Stimulated activated CD8-positive, alpha-beta memory T cell treated with anti-CD3 and anti-CD28 coated beads, Interleukin-4, amount 100 ng/mL, for 4 hours (primary cell): ENCODE results near the gene NOP53.
"Not testable (repeated sequence)": the region's sequence is repeated elsewhere in the genome, so short reads cannot be mapped to it uniquely, and the experiment has no call there.

Experiments
- DNase-seq, 2 donors: peaks; one replicate each; pipeline ENCODE4 v3.0.0-alpha.2; 2020; ENCODE audit warnings: low read depth in 2 of 2, low spot score in 1 of 2

Gene NOP53

DNA sequence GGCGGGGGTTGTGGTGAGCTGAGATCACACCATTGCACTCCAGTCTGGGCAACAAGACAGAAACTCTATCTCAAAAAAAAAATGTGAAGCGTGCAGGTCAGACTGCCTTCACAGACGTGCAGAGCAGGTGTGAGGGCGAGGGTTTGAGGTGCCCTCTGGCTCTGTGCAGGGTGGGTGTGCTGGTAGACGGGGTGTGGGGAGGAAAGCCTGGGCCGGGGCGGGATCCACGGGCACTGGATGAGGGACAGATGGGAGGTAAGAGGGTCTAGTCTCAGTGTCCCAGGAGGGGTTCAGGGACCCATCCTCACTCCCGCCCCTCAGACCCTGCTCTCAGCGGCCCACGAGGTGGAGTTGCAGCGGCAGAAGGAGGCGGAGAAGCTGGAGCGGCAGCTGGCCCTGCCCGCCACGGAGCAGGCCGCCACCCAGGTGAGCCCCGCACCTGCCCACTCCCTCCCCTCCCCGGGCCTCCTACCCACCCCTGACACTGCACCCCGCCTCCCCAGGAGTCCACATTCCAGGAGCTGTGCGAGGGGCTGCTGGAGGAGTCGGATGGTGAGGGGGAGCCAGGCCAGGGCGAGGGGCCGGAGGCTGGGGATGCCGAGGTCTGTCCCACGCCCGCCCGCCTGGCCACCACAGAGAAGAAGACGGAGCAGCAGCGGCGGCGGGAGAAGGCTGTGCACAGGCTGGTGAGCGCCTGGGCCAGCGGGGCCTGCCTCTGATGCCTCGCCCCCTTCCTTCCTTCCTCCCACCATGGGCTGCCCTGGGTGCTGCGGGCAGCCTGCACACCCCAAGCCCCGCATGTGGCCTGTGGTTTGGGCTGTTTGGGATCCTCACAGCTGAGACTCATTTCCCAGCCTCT lies 9.1 kb downstream of the NOP53 start:
- DNase-seq, result no peak

DNA sequence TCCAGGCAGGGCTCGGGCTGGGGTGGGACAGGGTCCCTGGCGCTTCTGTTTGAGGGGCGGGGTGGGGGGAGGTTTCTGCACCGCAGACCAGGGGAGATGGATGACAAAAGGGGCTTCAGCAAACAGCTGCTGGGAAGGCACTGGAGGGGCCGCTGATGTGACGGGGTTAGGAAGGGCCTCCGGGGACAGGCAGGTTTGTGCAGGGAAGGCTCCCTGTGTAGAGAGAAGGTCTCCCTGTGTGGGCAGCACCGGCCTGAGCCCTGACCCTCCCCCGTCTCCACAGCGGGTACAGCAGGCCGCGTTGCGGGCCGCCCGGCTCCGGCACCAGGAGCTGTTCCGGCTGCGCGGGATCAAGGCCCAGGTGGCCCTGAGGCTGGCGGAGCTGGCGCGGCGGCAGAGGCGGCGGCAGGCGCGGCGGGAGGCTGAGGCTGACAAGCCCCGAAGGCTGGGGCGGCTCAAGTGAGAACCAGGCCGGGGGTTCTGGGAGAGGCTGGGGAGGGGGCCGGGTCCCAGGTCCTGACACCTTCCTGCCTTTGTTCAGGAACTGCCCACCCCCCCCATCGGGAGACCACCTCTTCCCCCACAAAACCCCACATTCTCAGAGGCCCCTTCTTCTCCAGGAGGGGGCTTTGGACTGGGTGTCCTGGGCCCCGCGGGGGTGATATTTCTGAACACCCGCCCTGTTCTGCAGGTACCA lies 9.9 kb downstream of the NOP53 start:
- no peak for DNase-seq

DNA sequence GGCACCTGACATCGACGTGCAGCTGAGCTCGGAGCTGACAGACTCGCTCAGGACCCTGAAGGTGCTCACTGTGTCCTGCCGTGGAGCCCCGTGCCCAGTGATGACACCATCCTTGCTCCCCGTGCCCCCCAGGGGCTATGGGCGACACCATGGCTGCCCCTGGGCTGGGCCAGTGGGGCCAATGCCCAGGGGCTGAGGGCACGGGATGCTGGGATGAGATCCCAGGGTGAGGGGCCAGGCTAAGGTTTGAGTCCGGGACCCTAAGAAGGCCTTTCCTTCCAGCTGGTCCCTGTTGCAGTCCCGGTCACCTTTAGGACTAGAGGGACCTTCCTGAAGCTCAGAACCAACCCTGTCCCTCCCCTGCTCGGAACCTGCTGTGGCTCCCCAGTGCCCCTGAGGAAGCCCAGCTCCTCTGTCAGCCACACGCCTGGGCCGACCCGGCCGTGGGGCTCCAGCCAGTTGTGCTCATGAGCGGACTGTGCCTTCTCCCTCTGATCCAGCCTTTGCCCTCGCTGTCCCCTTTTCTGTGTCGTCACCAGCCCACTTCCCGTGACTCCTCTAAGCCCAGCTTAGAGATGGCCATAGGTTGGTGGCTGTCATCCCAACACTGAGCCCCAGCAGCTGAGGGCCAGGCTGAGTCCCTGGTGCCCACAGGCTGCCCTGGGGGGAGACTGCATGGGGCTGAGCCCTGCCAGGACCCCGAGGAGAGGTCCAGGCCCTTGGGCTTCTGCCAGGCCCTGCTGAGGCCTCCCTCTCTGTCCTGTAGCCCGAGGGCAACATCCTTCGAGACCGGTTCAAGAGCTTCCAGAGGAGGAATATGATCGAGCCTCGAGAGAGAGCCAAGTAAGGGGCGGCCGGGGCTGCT lies 10.6 kb downstream of the NOP53 start:
- no peak for DNase-seq

DNA sequence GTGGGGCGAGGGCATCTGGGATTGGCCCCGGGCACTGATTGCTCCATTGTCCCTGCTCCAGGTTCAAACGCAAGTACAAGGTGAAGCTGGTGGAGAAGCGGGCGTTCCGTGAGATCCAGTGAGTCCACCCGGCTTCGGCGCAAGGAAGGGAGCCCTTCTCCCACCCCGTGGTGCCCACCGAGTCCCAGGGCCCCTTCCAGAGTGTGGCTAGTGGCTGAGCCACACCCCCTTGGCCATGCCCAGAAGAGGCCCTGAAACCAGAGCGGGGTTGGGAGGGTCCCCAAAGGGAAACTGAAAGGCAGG lies 11.2 kb downstream of the NOP53 start:
- DNase-seq, result no peak

DNA sequence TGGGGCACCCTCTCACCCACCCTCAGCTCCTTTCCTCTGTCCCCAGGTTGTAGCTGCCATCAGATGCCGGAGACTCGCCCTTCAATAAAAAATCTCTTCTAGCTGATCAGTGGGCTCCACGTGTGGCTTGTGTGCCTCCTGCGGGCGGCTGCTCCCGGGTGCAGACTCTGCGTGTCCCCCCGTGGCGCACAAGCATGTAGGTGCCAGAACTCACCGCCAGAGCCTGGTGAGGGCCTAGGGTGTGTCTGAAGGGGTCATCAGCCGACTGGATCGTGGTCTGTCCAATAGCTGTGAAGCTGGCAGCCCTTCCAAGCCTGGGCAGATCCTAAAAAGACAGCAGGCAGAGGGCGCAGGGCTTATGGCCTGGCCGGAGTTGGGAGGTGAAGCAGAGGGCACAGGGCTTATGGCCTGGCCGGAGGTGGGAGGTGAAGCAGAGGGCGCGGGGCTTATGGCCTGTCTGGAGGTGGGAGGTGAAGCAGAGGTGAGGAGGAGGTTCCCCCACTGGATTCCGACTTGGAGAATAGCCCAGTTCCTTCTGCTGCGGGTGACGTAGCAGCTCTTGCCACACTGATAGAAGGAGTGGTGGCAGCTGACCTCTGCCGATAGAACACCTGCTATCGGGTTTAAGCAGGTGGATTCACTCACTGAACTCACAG lies 11.7 kb downstream of the NOP53 start:
- no peak for DNase-seq

DNA sequence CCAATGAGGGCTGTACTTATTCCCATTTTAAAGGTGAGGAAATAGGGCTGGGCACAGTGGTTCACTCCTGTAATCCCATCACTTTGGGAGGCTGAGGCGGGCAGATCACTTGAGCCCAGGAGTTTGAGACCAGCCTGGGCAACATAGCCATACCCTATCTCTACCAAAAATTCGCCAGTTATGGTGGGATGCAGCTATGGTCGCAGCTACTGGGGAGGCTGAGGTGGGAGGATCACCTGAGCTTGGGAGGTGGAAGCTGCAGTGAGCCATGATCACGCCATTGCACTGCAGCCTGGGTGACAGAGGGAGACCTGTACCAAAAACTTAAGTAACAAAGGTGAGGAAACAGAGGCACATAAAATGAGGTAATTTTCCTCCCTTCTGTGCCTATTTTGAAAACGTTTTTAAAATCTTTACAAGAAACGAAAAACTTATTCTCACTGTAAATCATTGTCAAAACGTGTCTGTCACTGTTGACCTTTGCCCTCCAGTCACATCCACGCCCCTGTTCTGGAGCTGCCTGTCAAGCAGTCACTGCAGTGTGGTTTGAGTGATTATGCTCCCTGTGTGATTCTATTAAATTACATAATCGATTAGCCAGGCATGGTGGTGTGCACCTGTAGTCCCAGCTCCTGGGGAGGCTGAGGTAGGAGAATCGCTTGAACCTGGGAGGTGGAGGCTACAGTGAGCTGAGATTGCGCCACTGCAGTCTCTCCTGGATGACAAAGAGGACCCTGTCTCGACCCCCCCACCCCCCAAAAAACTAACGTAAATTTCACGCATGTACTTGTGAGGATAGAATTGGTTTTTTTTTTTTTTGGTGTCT lies 12.5 kb downstream of the NOP53 start:
- DNase-seq, result no peak

DNA sequence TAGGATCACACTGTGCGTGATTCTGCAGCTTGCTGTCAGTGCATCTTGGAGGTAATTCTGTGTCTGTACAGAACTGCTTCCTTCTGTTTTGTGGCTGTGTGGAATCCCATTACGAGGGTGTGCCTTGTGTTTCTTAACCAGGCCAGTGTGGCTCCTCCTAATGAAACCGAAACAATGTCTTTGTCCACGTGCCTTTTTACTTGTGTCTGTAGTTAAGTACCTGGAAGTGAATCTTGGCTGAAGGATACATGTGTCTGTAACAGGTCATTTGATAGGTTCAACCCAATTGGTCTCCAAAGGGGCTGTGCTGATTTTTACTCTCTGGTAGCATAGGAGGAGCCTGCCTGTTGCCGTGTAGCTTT lies 13.1 kb downstream of the NOP53 start:
- DNase-seq, result no peak

DNA sequence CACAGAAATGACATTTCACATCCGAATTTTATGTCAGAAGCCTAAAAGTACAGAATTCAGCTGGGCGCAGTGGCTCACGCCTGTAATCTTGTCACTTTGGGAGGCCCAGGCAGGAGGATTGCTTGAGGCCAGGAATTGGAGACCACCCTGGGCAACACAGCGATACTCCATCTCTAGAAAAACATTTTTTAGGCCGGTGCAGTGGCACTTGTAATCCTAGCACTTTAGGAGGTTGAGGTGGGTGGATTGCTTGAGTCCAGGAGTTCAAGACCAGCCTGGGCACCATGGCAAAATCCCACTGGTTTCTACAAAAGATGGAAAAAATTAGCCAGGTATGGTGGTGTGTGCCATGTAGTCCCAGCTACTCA lies 15.3 kb downstream of the NOP53 start:
- no peak for DNase-seq

DNA sequence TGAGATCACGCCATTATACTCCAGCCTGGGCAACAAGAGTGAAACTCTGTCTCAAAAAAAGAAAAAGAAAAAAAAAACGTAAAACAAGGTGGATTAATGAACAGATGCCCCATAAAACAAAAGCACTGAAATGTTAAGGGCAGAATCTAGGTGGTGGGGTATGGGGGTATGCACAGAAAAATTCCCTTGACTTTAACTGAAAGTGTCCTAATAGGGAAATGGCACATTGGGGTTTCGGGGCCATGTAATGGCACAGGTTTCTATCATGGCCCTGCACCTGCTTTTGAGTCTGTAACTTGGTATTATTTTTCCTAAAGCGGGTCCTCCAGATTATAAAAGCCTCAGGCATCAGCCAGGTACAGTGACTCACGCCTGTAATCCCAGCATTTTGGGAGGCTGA lies 16.2 kb downstream of the NOP53 start:
- no peak for DNase-seq

DNA sequence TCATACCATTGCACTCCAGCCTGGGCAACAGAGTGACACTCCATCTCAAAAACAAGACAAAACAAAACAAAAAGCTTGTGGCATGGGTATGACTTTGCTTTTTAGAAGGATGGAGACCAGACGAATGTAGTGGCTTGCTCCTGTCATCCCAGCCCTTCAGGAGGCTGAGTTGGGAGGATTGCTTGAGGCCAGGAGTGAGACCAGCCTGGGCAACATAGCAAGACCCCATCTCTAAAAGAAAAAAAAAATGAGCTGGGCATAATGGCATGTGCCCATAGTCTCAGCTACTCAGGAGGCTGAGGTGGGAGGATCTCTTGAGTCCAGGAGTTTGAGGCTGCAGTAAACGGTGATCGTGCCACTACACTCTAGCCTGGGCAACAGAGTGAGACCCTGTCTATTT lies 16.8 kb downstream of the NOP53 start:
- no peak for DNase-seq

DNA sequence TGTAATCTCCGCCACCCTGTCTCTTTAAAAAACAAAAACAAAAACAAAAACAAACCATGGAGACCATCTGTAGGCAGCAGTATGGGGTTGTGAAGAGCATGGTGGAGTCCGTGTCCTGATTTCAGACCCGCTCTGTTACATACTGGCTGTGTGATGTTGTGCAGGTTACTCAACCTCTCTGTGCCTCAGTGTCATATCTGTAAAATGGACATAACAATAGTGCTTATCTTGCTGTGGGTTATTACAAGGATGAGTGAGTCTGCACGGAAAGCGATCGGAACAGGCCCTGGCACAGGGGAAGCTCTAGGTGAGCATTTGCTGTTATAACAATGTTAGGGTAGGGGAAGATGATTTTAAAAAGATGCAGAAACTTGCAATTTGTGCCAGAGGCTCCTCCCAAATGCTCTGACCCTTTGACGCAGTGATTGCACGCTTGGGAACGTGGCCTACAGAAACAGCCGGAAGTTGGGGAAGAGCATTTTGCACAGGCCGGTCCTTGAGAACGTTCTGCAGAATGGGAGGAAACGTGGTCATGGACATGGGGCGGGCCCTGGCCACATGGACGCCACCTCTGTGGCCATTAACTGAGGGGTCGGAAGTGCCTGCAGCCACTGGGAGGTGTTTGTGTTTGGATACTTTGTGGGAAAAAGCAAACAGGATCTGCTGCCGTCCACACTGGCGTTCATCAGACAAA lies 17.4 kb downstream of the NOP53 start:
- DNase-seq, result no peak

DNA sequence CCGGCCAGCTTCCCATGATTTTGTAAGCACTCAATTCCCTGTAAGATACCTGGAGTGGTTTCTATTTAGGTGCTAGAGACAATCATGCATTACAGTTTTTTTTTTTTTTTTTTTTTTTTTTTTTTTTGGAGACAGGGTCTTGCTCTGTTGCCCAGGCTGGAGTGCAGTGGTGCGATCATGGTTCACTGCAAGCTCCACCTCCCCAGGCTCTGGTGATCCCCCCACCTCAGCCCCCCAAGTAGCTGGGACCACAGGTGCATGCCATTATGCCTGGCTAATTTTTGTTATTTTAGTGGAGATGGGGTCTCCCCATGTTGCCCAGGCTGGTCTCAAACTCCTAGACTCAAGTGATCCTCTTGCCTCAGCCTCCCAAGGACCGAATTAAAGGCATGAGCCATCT lies 19.4 kb downstream of the NOP53 start:
- DNase-seq, result not testable (repeated sequence)

DNA sequence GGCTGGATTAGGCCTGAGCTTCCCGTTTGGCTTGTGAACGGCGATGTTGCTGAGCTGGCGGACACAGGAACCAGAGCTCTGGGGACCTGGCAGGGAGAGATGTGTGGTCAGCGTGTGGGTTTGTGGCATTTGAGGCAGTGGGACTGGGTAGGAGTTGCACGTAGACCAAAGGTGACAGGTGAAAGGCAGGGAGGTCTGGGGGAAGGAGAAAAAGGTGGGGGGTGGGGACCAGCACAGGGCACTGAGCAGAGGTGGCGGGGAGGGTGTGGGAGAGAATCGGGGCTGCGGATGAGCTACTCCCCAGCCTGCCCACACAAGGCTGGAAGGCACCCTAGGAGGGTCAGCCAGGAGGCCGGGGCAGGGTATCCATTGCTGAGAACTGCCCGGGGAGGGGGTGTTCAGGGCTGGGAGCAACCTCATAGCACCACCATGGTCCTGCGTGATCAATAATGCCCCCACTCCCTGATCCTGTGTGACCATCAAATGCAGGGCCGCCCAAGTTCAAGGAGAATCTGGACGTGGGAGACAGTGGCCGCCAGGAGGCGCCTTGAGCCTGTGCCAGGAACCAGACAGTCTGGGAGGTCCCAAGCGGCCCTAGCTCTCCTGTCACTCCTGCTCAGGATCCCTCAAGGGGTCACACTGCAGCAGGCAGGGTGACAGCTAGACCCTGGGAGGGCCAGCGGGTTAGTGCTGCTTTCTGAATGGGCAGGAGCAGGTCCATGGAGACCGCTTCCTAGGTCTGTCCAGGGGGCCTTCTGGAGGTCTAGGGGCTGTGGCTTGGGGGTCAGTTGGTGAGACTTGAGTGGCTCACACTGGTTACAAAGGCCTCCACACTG lies 20.4 kb downstream of the NOP53 start:
- DNase-seq, result no peak

DNA sequence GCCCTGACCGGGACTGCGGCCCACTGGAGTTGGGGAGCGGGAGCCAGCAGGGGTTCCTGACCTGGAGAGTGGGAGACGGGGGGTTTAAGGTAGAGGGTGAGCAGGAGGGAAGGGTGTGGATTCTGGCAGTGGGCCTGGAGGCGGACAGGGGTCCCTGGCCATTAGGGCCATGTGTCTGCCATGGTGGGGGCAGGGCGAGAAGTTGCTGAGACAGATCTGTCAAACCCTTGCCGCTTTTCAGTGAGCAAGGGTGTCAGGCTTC lies 20.9 kb downstream of the NOP53 start:
- no peak for DNase-seq

DNA sequence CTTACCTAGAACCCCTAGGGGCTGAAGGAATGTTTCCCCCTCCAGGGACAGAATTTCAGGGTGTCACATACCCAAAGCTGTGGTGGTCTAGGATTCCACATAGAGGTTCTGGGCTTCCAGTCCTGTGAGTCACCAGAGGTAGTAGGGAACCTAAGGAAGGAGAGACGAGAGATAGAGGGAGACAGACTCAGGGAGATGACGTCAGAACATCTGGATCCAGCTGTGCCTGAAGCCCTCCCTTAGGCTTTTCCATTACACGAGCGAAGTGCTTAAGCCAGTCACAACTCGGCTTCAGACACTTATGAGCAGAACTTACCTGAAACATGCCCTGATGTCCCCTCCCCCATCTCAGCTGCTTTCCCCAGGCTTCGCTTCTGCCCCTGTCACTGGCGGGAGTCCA lies 21.3 kb downstream of the NOP53 start:
- DNase-seq, result no peak

DNA sequence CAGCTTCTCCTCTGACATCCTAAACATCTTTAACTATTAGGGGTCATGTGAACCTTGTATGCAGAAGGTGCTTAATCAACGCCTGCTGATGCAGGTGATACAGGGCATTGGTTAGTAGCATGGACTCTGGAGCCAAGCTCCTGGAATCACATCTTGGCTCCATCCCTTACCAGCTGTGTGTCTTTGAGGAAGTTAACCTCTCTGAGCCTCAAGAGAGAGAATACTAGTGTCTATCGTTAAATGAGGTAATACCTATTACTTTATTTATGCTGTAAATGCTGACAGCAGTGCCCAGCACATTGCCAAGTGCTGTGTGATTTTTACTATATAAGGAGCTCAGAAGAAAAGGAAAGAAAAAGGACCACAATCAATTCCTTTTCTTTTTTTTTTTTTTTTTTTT lies 22.0 kb downstream of the NOP53 start:
- no peak for DNase-seq

DNA sequence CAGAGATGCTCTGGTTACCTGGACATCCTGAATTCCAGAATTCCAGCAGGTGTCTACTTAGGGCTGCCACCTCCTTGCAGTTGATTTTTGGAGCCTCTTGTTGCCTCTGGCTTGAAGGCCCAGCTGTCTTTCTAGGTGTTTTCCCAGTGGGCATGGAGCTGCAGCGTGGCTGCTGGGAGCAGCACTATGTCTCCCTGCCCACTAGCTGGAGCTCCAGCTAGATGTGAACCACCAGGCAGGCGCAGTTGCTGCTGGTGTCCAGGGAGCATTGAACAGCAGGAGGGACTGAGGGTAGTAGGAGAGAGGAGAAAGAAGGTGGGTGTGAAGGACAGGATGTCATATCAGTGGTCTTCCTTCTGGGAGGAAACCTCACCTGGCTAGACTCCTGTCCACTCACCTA lies 23.3 kb downstream of the NOP53 start:
- DNase-seq, result no peak

DNA sequence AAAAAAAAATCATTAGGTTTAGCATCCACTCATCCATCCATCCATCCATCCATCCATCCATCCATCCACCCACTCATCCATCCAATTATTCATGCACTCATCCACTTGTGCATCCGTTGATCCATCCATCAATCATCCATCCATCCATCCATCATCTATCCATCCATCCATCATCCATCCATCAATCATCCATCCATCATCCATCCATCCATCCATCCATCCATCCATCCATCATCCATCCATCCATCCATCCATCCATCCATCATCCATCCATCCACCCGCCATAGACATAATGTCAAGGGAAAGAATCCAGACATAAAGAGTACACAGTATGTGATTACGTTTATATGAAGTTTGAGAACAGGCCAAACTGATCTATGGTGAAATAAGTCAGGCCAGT lies 24.2 kb downstream of the NOP53 start:
- no peak for DNase-seq

DNA sequence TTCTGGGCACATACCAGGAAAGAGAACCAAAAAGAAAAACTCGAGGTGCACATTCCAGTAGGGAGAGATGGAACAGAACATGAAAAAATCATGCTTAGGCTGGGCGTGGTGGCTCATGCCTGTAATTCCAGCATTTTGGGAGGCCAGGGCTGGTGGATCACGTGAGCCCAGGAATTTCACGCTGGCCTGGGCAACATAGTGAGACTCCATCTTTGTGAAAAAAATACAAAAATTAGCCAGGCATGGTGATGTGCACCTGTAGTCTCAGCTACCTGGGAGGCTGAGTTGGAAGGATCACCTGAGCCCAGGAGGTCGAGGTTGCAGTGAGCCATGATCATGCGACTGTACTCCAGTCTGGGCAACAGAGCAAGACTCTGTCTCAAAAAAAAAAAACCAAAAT lies 25.9 kb downstream of the NOP53 start:
- DNase-seq, result not testable (repeated sequence)

DNA sequence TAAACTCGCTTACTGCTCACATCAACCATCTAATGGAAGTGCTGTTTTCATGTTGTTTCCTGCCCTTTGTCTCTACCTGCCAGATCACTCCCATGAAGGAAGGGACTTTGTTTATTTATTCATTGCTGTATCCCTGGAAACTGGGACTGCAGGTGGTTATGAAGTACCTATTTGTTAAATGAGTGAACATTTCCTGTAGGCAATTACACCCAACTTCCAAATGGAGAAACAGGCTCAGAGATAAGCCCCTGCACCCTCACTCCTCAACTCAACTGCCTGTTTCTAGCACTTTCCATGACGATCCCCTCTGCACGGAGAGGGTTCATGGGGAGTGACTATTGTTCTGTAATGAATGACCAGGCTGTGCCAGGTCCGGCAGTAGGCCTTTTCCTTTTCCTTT lies 31.2 kb downstream of the NOP53 start:
- DNase-seq, result no peak
